GM12878 (cell line): ENCODE measurements around the gene ZBED3. TPM values are rescaled to one million over a fixed set of nuclear protein-coding genes. Genes with fewer than 3 reads are reported as not detected.

Experiments
- CREB1 ChIP-seq: IDR thresholded peaks from 2 replicates; pipeline ENCODE4 v1.6.1; 2012; ENCODE audit warnings: low read depth, mild to moderate bottlenecking, inconsistent platforms
- DPF2 ChIP-seq: fragments of 450-650 bp; IDR thresholded peaks from 2 replicates; pipeline ENCODE4 v1.6.1; 2017; ENCODE audit warnings: mild to moderate bottlenecking
- EED ChIP-seq: sonication (generic); IDR thresholded peaks from 2 replicates; pipeline ENCODE4 v1.6.1; 2016; ENCODE audit warnings: antibody characterized with exemption, low read depth
- GATAD2B ChIP-seq: fragments of 450-650 bp; conservative IDR thresholded peaks from 2 replicates; pipeline ENCODE4 v1.6.1; 2017; ENCODE audit warnings: low read depth, mild to moderate bottlenecking, moderate library complexity
- IKZF1 ChIP-seq: fragments of 450-650 bp; conservative IDR thresholded peaks from 2 replicates; pipeline ENCODE4 v1.6.1; 2017; ENCODE audit warnings: antibody characterized with exemption, mild to moderate bottlenecking
- IKZF2 ChIP-seq, 2 experiments: fragments of 450-650 bp; IDR thresholded peaks; 2 replicates each; pipeline ENCODE4 v1.6.1; 2017; ENCODE audit warnings: mild to moderate bottlenecking in 2 of 2, moderate library complexity in 2 of 2
- MAX ChIP-seq: IDR thresholded peaks from 2 replicates; pipeline ENCODE4 v1.6.1; 2012; ENCODE audit warnings: low read depth, low read length, improper control_type of control experiment
- MEF2A ChIP-seq: IDR thresholded peaks from 2 replicates; pipeline ENCODE4 v1.6.1; 2011; ENCODE audit warnings: low read depth, mild to moderate bottlenecking, low read length, moderate library complexity; ENCODE audit not compliant: insufficient read depth
- MTA3 ChIP-seq: IDR thresholded peaks from 2 replicates; pipeline ENCODE4 v1.6.1; 2012; ENCODE audit warnings: low read length, inconsistent platforms, borderline replicate concordance
- NR2C1 ChIP-seq: fragments of 450-650 bp; IDR thresholded peaks from 2 replicates; pipeline ENCODE4 v1.6.1; 2017; ENCODE audit warnings: antibody characterized with exemption, mild to moderate bottlenecking, moderate library complexity
- NR2F1 ChIP-seq: fragments of 450-650 bp; conservative IDR thresholded peaks from 2 replicates; pipeline ENCODE4 v1.6.1; 2017; ENCODE audit warnings: mild to moderate bottlenecking
- PAX5 ChIP-seq: IDR thresholded peaks from 2 replicates; pipeline ENCODE4 v1.6.1; 2011; ENCODE audit warnings: low read depth, low read length, borderline replicate concordance
- POLR2A ChIP-seq: IDR thresholded peaks from 2 replicates; pipeline ENCODE4 v1.6.1; 2011; ENCODE audit warnings: low read depth, mild to moderate bottlenecking, low read length
- RAD51 ChIP-seq: fragments of 450-650 bp; IDR thresholded peaks from 2 replicates; pipeline ENCODE4 v1.6.1; 2016; ENCODE audit warnings: moderate library complexity, mild to moderate bottlenecking, inconsistent platforms
- RELA ChIP-seq: fragments of 450-650 bp; IDR thresholded peaks from 2 replicates; pipeline ENCODE4 v1.8.0; 2014; ENCODE audit warnings: borderline replicate concordance; ENCODE audit not compliant: partially characterized antibody
- RUNX3 ChIP-seq: IDR thresholded peaks from 2 replicates; pipeline ENCODE4 v1.6.1; 2012; ENCODE audit warnings: low read length, inconsistent platforms
- SREBF2 ChIP-seq: IDR thresholded peaks from 2 replicates; pipeline ENCODE4 v1.6.1; 2012; ENCODE audit warnings: mild to moderate bottlenecking, low read length
- STAT3 ChIP-seq: IDR thresholded peaks from 2 replicates; pipeline ENCODE4 v1.6.1; 2011; ENCODE audit warnings: low read depth, low read length, improper control_type of control experiment
- TAF1 ChIP-seq: IDR thresholded peaks from 2 replicates; pipeline ENCODE4 v1.6.1; 2011; ENCODE audit warnings: mild to moderate bottlenecking, low read depth, low read length, borderline replicate concordance
- USF2 ChIP-seq: IDR thresholded peaks from 2 replicates; pipeline ENCODE4 v1.6.1; 2011; ENCODE audit warnings: low read depth, low read length, improper control_type of control experiment, borderline replicate concordance
- YBX1 ChIP-seq: fragments of 450-650 bp; IDR thresholded peaks from 2 replicates; pipeline ENCODE4 v1.6.1; 2016; ENCODE audit warnings: antibody characterized with exemption
- ZNF207 ChIP-seq: fragments of 450-650 bp; IDR thresholded peaks from 2 replicates; pipeline ENCODE4 v1.6.1; 2014; ENCODE audit warnings: antibody characterized with exemption, mild to moderate bottlenecking, borderline replicate concordance
- polyA plus RNA-seq, 11 experiments: library from polyadenylated mRNA; depleted of rRNA in 4 of 11; unstranded in 6 of 11; stranded (reverse) in 5 of 11; fragments of >200 nt; fragmentation: Nextera tagmentation in 4 of 11; fragmentation: Illumina TruSeq in 1 of 11; extraction: Ambion mirVana in 4 of 11; extraction: Trizol in 1 of 11; gene quantifications; 1 replicate in 1 of 11; 2 replicates in 10 of 11; pipeline versions ENCODE4 v1.2.1 to v1.2.3, GENCODE V29; 2011 to 2016; ENCODE audit warnings: inconsistent platforms in 2 of 11, missing spikeins in 2 of 11, low read depth in 1 of 11
- total RNA-seq, 4 experiments: library from RNA; depleted of rRNA in 3 of 4; stranded (reverse); fragments of >200 nt in 3 of 4; fragmentation: Illumina TruSeq in 1 of 4; extraction: Trizol in 1 of 4; gene quantifications; 2 replicates each; pipeline versions ENCODE4 v1.2.1 to v1.2.3, GENCODE V29; 2013 to 2021
- TF ChIP-seq, protein P1 (sequence below): IDR thresholded peaks from 2 replicates; pipeline ENCODE4 v1.6.1; 2011; ENCODE audit warnings: borderline replicate concordance, low read depth, mild to moderate bottlenecking, moderate library complexity, mixed read lengths, low read length; ENCODE audit not compliant: insufficient read depth; ENCODE audit errors: extremely low read length
- TF ChIP-seq, protein P2 (sequence below): fragments of 450-650 bp; IDR thresholded peaks from 2 replicates; pipeline ENCODE4 v1.6.1; 2017; ENCODE audit warnings: borderline replicate concordance
- TF ChIP-seq, protein P3 (sequence below): IDR thresholded peaks from 2 replicates; pipeline ENCODE4 v1.6.1; 2011; ENCODE audit warnings: low read depth, mild to moderate bottlenecking, low read length, moderate library complexity, borderline replicate concordance; ENCODE audit errors: extremely low read depth
- TF ChIP-seq, protein P4 (sequence below): fragments of 450-650 bp; IDR thresholded peaks from 2 replicates; pipeline ENCODE4 v1.6.1; 2017; ENCODE audit warnings: mild to moderate bottlenecking

The ZBED3 gene
- total and polyA plus RNA-seq, 10 of the 15 experiments (the other 5 are each of a cell fraction or from before 2014, with no cell fraction given) = 1.0 to 16.9 (median 2.5) TPM

GRCh38 chr5:77086689-77087483, at the start of gene ZBED3 (continued):
- TF ChIP-seq IKZF2 (IDR thresholded peaks at IDR 0.05) = peak in 1 of 2 experiments; percentile 42; a peak in 2 of 4 replicates
- TF ChIP-seq, protein P1, sequence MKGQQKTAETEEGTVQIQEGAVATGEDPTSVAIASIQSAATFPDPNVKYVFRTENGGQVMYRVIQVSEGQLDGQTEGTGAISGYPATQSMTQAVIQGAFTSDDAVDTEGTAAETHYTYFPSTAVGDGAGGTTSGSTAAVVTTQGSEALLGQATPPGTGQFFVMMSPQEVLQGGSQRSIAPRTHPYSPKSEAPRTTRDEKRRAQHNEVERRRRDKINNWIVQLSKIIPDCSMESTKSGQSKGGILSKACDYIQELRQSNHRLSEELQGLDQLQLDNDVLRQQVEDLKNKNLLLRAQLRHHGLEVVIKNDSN = peak; percentile 79
- TF ChIP-seq EED = peak; percentile 9; the same call in 1 of the 2 replicates
- TF ChIP-seq MEF2A = no peak
- TF ChIP-seq RELA = peak; percentile 5
- peak; percentile 67; the same call in 1 of the 2 replicates for TF ChIP-seq CREB1
- peak; percentile 80 for TF ChIP-seq DPF2
- TF ChIP-seq NR2C1 = peak; percentile 30; the same call in 1 of the 2 replicates
- TF ChIP-seq MTA3 = no peak
- no peak; the same call in 1 of the 2 replicates for TF ChIP-seq ZNF207
- TF ChIP-seq, protein P2, sequence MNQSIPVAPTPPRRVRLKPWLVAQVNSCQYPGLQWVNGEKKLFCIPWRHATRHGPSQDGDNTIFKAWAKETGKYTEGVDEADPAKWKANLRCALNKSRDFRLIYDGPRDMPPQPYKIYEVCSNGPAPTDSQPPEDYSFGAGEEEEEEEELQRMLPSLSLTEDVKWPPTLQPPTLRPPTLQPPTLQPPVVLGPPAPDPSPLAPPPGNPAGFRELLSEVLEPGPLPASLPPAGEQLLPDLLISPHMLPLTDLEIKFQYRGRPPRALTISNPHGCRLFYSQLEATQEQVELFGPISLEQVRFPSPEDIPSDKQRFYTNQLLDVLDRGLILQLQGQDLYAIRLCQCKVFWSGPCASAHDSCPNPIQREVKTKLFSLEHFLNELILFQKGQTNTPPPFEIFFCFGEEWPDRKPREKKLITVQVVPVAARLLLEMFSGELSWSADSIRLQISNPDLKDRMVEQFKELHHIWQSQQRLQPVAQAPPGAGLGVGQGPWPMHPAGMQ = 0 out of 2 replicates have a peak, but pooled peaks have one; percentile 30
- peak; percentile 15; the same call in 1 of the 2 replicates for TF ChIP-seq POLR2A
- TF ChIP-seq RAD51 = peak; percentile 84
- no peak for TF ChIP-seq STAT3
- TF ChIP-seq, protein P3, sequence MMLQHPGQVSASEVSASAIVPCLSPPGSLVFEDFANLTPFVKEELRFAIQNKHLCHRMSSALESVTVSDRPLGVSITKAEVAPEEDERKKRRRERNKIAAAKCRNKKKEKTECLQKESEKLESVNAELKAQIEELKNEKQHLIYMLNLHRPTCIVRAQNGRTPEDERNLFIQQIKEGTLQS = 0 out of 2 replicates have a peak, but pooled peaks have one; percentile 50
- TF ChIP-seq USF2 = peak; percentile 40
- no peak for TF ChIP-seq SREBF2
- peak; percentile 76 for TF ChIP-seq IKZF1
- peak; percentile 55 for TF ChIP-seq NR2F1
- TF ChIP-seq TAF1 = no peak; the same call in 1 of the 2 replicates
- TF ChIP-seq YBX1 = no peak
- TF ChIP-seq RUNX3 = peak; percentile 66
- 0 out of 2 replicates have a peak, but pooled peaks have one; percentile 2 for TF ChIP-seq PAX5
- peak; percentile 81 for TF ChIP-seq GATAD2B
- TF ChIP-seq, protein P4, sequence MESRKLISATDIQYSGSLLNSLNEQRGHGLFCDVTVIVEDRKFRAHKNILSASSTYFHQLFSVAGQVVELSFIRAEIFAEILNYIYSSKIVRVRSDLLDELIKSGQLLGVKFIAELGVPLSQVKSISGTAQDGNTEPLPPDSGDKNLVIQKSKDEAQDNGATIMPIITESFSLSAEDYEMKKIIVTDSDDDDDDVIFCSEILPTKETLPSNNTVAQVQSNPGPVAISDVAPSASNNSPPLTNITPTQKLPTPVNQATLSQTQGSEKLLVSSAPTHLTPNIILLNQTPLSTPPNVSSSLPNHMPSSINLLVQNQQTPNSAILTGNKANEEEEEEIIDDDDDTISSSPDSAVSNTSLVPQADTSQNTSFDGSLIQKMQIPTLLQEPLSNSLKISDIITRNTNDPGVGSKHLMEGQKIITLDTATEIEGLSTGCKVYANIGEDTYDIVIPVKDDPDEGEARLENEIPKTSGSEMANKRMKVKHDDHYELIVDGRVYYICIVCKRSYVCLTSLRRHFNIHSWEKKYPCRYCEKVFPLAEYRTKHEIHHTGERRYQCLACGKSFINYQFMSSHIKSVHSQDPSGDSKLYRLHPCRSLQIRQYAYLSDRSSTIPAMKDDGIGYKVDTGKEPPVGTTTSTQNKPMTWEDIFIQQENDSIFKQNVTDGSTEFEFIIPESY = no peak
- peak; percentile 70 for TF ChIP-seq MAX
